PC-9 (cell line): ENCODE results near the gene HMOX2. TPM values are rescaled to one million over a fixed set of nuclear protein-coding genes. Genes with fewer than 3 reads are reported as not detected.

ENCODE experiments used
- BruUV-seq: library from RNA; stranded (reverse); fragments of 400-500 nt; replicated peaks from 2 replicates; lab custom pipeline; 2021; lab: Mats Ljungman, UMichigan
- CTCF ChIA-PET: fragments of 300-600 bp; sonication (Branson Sonifier 250); formaldehyde crosslinking; loops from one replicate; lab custom pipeline; 2022; ENCODE audit warnings: antibody characterized with exemption; lab: Charles Lee
- POLR2A ChIA-PET: fragments of 300-600 bp; sonication (Branson Sonifier 250); formaldehyde crosslinking; loops from one replicate; lab custom pipeline; 2022; ENCODE audit warnings: antibody characterized with exemption; ENCODE audit not compliant: unreplicated experiment; lab: Charles Lee
- DNase-seq, 2 experiments: peaks; one replicate each; pipeline versions ENCODE4 v3.0.0 to v3.0.0-alpha.2; 2015 to 2022; ENCODE audit warnings: mixed read lengths in 1 of 2
- H2AFZ ChIP-seq: fragments of 200-600 bp; sonication (generic); 2 replicates; pipeline ENCODE4 v1.8.1; 2017; ENCODE audit warnings: antibody characterized with exemption
- H3F3A ChIP-seq: fragments of 200-600 bp; sonication (generic); 2 replicates; pipeline ENCODE4 v1.8.1; 2017; ENCODE audit warnings: antibody characterized with exemption, mild to moderate bottlenecking, low read depth; ENCODE audit not compliant: insufficient read depth
- H3K27ac ChIP-seq: fragments of 200-600 bp; sonication (generic); 2 replicates; pipeline ENCODE4 v1.6.1; 2016; ENCODE audit warnings: mixed run types
- H3K27me3 ChIP-seq: fragments of 200-600 bp; sonication (generic); 2 replicates; pipeline ENCODE4 v1.6.1; 2016; ENCODE audit warnings: low read depth, mixed run types; ENCODE audit not compliant: insufficient read depth
- H3K36me3 ChIP-seq: fragments of 200-600 bp; sonication (generic); 2 replicates; pipeline ENCODE4 v1.6.1; 2016; ENCODE audit warnings: low read depth, mixed run types
- H3K4me1 ChIP-seq: fragments of 200-600 bp; sonication (generic); replicated peaks from 2 replicates; pipeline ENCODE4 v1.6.1; 2016; ENCODE audit warnings: mixed run types; ENCODE audit not compliant: insufficient read depth
- H3K4me2 ChIP-seq: fragments of 200-600 bp; sonication (generic); 2 replicates; pipeline ENCODE4 v1.6.1; 2017; ENCODE audit warnings: mixed run types
- H3K4me3 ChIP-seq: fragments of 200-600 bp; sonication (generic); 2 replicates; pipeline ENCODE4 v1.6.1; 2016; ENCODE audit warnings: mixed run types
- H3K79me2 ChIP-seq: fragments of 200-600 bp; sonication (generic); 2 replicates; pipeline ENCODE4 v1.6.1; 2017; ENCODE audit warnings: low read depth, mixed run types
- H3K9me2 ChIP-seq: fragments of 200-600 bp; sonication (generic); 2 replicates; pipeline ENCODE4 v1.8.1; 2017; ENCODE audit warnings: mild to moderate bottlenecking; ENCODE audit not compliant: insufficient read depth
- H3K9me3 ChIP-seq: fragments of 200-600 bp; sonication (generic); 2 replicates; pipeline ENCODE4 v1.8.1; 2016; ENCODE audit warnings: low read depth; ENCODE audit not compliant: insufficient read depth
- H4K20me1 ChIP-seq: fragments of 200-600 bp; sonication (generic); 2 replicates; pipeline ENCODE4 v1.8.1; 2017; ENCODE audit not compliant: insufficient read depth
- CTCF ChIP-seq: fragments of 200-600 bp; sonication (generic); conservative IDR thresholded peaks from 2 replicates; pipeline ENCODE4 v1.6.1; 2017; ENCODE audit warnings: mixed run types, antibody characterized with exemption, mild to moderate bottlenecking, moderate library complexity
- EZH2 ChIP-seq: fragments of 200-600 bp; sonication (generic); IDR thresholded peaks from 2 replicates; pipeline ENCODE4 v1.8.0; 2017; ENCODE audit warnings: antibody characterized with exemption, low read depth
- intact Hi-C: fragments of 100-400 bp; cut with micrococcal nuclease; formaldehyde crosslinking; loops from one replicate; pipeline ENCODE4 v1.10.0; 2022; ENCODE audit not compliant: unreplicated experiment
- total RNA-seq: library from RNA; stranded (reverse); gene quantifications from 2 replicates; pipeline ENCODE4 v1.2.3, GENCODE V29; 2021

The HMOX2 gene
- total RNA-seq, 1 experiment from 2014 or later: 68.1 TPM

DNA sequence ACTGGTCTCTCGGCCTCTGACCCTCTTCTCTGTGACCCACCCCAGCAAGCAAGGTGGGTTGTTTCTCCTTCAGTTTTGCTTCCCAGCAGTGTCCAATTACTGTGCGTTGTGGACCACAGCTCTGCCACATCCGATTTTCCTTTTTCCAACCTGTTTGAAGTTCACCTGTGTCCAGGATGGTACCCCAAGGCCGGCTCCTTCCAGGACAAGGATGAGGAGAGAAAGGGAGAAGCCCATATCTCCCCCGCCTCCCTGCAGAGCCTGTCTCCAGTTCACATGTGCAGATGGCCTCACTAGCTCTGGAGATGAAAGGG is 15.3 kb upstream of the HMOX2 start:
- H3K9me2 ChIP-seq: no peaks in the 10 kb centered on the region
- no peak overlapping the region for H3K27ac ChIP-seq
- DNase-seq: no peak
- TF ChIP-seq EZH2: no peak
- TF ChIP-seq CTCF: no peak
- ChIA-PET POLR2A (no interaction called here), CTCF (no interaction called here)
- peaks cover 80% of the 10 kb centered on the region for H3F3A ChIP-seq
- H3K27me3 ChIP-seq: no peaks in the 10 kb centered on the region
- peaks cover 26% of the 10 kb centered on the region for H4K20me1 ChIP-seq
- intact Hi-C loops: no loop called here
- no peaks in the 10 kb centered on the region for H3K9me3 ChIP-seq
- no peak overlapping the region for H2AFZ ChIP-seq
- H3K4me1 ChIP-seq: peaks cover 29% of the 10 kb centered on the region
- peaks cover 7% of the 10 kb centered on the region; the same call in 1 of the 2 replicates for H3K36me3 ChIP-seq
- H3K4me2 ChIP-seq: no peak overlapping the region
- no peaks in the 10 kb centered on the region for H3K79me2 ChIP-seq
- no TSS peak for BruUV-seq
- H3K4me3 ChIP-seq: no peak overlapping the region

DNA sequence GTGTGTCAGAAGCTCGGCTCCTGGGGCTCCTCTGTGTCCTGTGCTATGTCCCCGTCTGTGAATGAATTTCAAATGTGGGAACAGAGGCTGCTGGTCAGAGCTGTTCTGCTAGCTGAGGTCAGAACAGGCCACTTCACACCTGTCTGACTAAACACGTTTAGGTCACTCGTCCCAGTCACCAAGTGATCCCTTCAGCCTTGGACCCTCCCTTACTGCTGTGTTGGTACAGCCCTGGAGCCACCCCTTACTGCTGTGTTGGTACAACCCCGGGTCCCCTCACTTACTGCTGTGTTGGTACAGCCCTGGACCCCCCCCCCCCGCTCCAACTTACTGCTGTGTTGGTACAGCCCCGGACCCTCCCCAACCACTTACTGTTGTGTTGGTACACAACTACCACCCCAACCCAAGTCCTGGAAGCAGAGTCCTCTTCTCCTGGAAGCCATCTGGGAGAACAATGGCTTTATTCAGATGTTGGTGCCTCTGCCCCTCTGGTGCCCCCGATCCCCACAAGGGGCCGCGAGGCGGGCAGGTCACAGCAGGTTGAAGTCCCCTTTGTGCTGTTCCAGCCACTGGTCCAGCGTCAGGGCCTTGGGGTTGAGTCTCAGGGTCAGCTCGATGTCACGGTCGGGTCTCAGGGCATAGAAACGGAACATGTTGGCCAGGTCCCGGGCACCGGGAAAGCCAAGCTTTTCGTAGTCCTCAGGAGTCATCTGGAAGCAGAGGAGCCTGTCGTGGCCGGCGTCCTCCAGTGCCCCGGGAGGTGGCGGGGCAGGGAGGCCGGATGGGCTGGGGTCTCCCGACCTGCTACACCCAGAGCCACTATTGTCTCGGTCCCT is 14.7 kb upstream of the HMOX2 start:
- no peak overlapping the region for H3K4me2 ChIP-seq
- CTCF ChIA-PET: no interaction called here
- H3K27me3 ChIP-seq: no peaks in the 10 kb centered on the region
- H3K9me2 ChIP-seq: no peaks in the 10 kb centered on the region
- POLR2A ChIA-PET: no interaction called here
- peaks cover 26% of the 10 kb centered on the region for H4K20me1 ChIP-seq
- H2AFZ ChIP-seq: no peak overlapping the region
- no TSS peak for BruUV-seq
- peaks cover 80% of the 10 kb centered on the region for H3F3A ChIP-seq
- H3K4me1 ChIP-seq: peaks cover 30% of the 10 kb centered on the region
- no peaks in the 10 kb centered on the region for H3K79me2 ChIP-seq
- H3K9me3 ChIP-seq: no peaks in the 10 kb centered on the region
- intact Hi-C loops: no loop called here
- no peak for DNase-seq
- TF ChIP-seq EZH2: no peak
- no peak for TF ChIP-seq CTCF
- no peak overlapping the region for H3K4me3 ChIP-seq
- H3K27ac ChIP-seq: no peak overlapping the region
- peaks cover 4% of the 10 kb centered on the region; the same call in 1 of the 2 replicates for H3K36me3 ChIP-seq

- DNase-seq: peak in 1 of 2 experiments; percentile 73
- POLR2A ChIA-PET: interaction anchor here (0.6 to 0.8 kb wide), 4 partner anchors 13 to 625 kb away, joined by 3 to 8 read pairs (median 6); partner anchors contain the start of gene HMOX2
- Histone ChIP-seq H3K36me3 (no peaks in the 10 kb centered on the region; the same call in 1 of the 2 replicates), H3K4me1 (peaks cover 30% of the 10 kb centered on the region), H3K4me2 (peak overlapping the region; percentile 42), H3K79me2 (0 out of 2 replicates have a peak, but pooled peaks cover 5% of the 10 kb centered on the region), H3K9me2 (no peaks in the 10 kb centered on the region), H3F3A (peaks cover 64% of the 10 kb centered on the region), H4K20me1 (peaks cover 18% of the 10 kb centered on the region), H3K27me3 (no peaks in the 10 kb centered on the region), H3K4me3 (no peak overlapping the region), H3K9me3 (no peaks in the 10 kb centered on the region), H3K27ac (peak overlapping the region; percentile 78), H2AFZ (no peak overlapping the region)
- TF ChIP-seq EZH2 (no peak), CTCF (no peak)
- intact Hi-C loops: no loop called here
- BruUV-seq: no TSS peak
- CTCF ChIA-PET: no interaction called here
These were observed 12.6 kb upstream of the HMOX2 start for GRCh38 chr16:4463522-4464163.
